Midbrain (tissue), 1 donor: ENCODE results near the gene DAAM1.

ENCODE experiments used
- DNase-seq: peaks from one replicate; lab custom pipeline; 2025; lab: John Stamatoyannopoulos, UW

The DAAM1 gene

GRCh38 chr14:59292028-59292427 lies 103.6 kb downstream of the DAAM1 start:
- no peak for DNase-seq

GRCh38 chr14:59292921-59293534 lies 104.6 kb downstream of the DAAM1 start:
- DNase-seq = no peak

GRCh38 chr14:59293935-59294661 lies 105.6 kb downstream of the DAAM1 start:
- no peak for DNase-seq

GRCh38 chr14:59294662-59294992 lies 106.2 kb downstream of the DAAM1 start:
- no peak for DNase-seq

GRCh38 chr14:59295951-59296350 lies 107.5 kb downstream of the DAAM1 start:
- DNase-seq = no peak

- DNase-seq = no peak
Measured at GRCh38 chr14:59296508-59296907, 108.0 kb downstream of the DAAM1 start.

GRCh38 chr14:59297071-59297776 lies 108.8 kb downstream of the DAAM1 start:
- no peak for DNase-seq

GRCh38 chr14:59299731-59300130 lies 111.3 kb downstream of the DAAM1 start:
- no peak for DNase-seq

- no peak for DNase-seq
Measured at GRCh38 chr14:59301354-59301753, 112.9 kb downstream of the DAAM1 start.

- DNase-seq = no peak
Measured at GRCh38 chr14:59302313-59302712, 113.8 kb downstream of the DAAM1 start.

- DNase-seq = no peak
Measured at GRCh38 chr14:59303216-59303615, 114.7 kb downstream of the DAAM1 start.

GRCh38 chr14:59305231-59305630 lies 116.8 kb downstream of the DAAM1 start:
- no peak for DNase-seq

- DNase-seq = no peak
Measured at GRCh38 chr14:59305836-59306555, 117.5 kb downstream of the DAAM1 start.

GRCh38 chr14:59306775-59307174 lies 118.3 kb downstream of the DAAM1 start:
- DNase-seq = no peak

GRCh38 chr14:59308086-59308485 lies 119.6 kb downstream of the DAAM1 start:
- no peak for DNase-seq

GRCh38 chr14:59308673-59309072 lies 120.2 kb downstream of the DAAM1 start:
- DNase-seq = no peak

- DNase-seq = no peak
Measured at GRCh38 chr14:59309291-59309900, 120.9 kb downstream of the DAAM1 start.

GRCh38 chr14:59310633-59311032 lies 122.2 kb downstream of the DAAM1 start:
- DNase-seq = no peak

GRCh38 chr14:59311723-59312122 lies 123.3 kb downstream of the DAAM1 start:
- DNase-seq = no peak

- DNase-seq = no peak
Measured at GRCh38 chr14:59313144-59313651, 124.7 kb downstream of the DAAM1 start.

GRCh38 chr14:59313658-59314608 lies 125.5 kb downstream of the DAAM1 start:
- no peak for DNase-seq
